Measurements from ENCODE around the gene NPLOC4. TPM values are rescaled to one million over a fixed set of nuclear protein-coding genes. Genes with fewer than 3 reads are reported as not detected.

Gene NPLOC4
- total and polyA plus RNA-seq, 2 donors (not counting 1 experiment from before 2014, with no cell fraction given) = 51.0 to 62.5 TPM

GRCh38 chr17:81539961-81540675 is 96.8 kb downstream of the NPLOC4 start:
- H3K27ac ChIP-seq (ENCODE audit: insufficient read depth, low read length) = no peak overlapping the region
- no peak overlapping the region for H2AFZ ChIP-seq (ENCODE audit: low read length)
- H3K4me1 ChIP-seq (ENCODE audit: control insufficient read depth, extremely low read depth, insufficient read depth, low read length) = no peaks in the 10 kb centered on the region
- H3K27me3 ChIP-seq (ENCODE audit: control insufficient read depth, insufficient read depth, low read length) = peaks cover 11% of the 10 kb centered on the region
- no peak overlapping the region for H3K4me2 ChIP-seq (ENCODE audit: extremely low read depth, insufficient read depth, low read length)
- no peak overlapping the region for H3K9ac ChIP-seq (ENCODE audit: insufficient read depth, low read length)
- H3K9me3 ChIP-seq (ENCODE audit: control insufficient read depth, insufficient read depth, low read depth, low read length) = no peaks in the 10 kb centered on the region
- H4K20me1 ChIP-seq (ENCODE audit: control insufficient read depth, extremely low read depth, insufficient read depth, low read length) = no peaks in the 10 kb centered on the region
- H3K36me3 ChIP-seq (ENCODE audit: control insufficient read depth, insufficient read depth, low read length) = peaks cover 22% of the 10 kb centered on the region
- H3K4me3 ChIP-seq (replicated peaks in 1 of 4; ENCODE audit: control extremely low read depth in 1 of 4, insufficient read depth in 1 of 4, low read depth in 3 of 4, low read length in 4 of 4) = no peak overlapping the region
- no peaks in the 10 kb centered on the region for H3K79me2 ChIP-seq (ENCODE audit: control insufficient read depth, insufficient read depth, low read length)
- TF ChIP-seq EZH2 (IDR thresholded peaks at IDR 0.05; ENCODE audit: low read length, missing control alignments) (no peak), CTCF (conservative IDR thresholded peaks at IDR 0.05 in 1 of 2, IDR thresholded peaks at IDR 0.05 in 1 of 2; ENCODE audit: low read depth in 1 of 2, low read length in 2 of 2) (no peak)
- no peak for DNase-seq (ENCODE audit: low read depth in 2 of 2)

- Histone ChIP-seq H3K9me3 (ENCODE audit: control insufficient read depth, insufficient read depth, low read depth, low read length) (no peaks in the 10 kb centered on the region), H3K79me2 (ENCODE audit: control insufficient read depth, insufficient read depth, low read length) (no peaks in the 10 kb centered on the region), H3K27me3 (ENCODE audit: control insufficient read depth, insufficient read depth, low read length) (peaks cover 11% of the 10 kb centered on the region), H3K36me3 (ENCODE audit: control insufficient read depth, insufficient read depth, low read length) (peaks cover 21% of the 10 kb centered on the region), H3K9ac (ENCODE audit: insufficient read depth, low read length) (no peak overlapping the region), H3K4me2 (ENCODE audit: extremely low read depth, insufficient read depth, low read length) (no peak overlapping the region), H3K4me3 (replicated peaks in 1 of 4; ENCODE audit: control extremely low read depth in 1 of 4, insufficient read depth in 1 of 4, low read depth in 3 of 4, low read length in 4 of 4) (no peak overlapping the region), H3K4me1 (ENCODE audit: control insufficient read depth, extremely low read depth, insufficient read depth, low read length) (no peaks in the 10 kb centered on the region), H3K27ac (ENCODE audit: insufficient read depth, low read length) (no peak overlapping the region), H2AFZ (ENCODE audit: low read length) (no peak overlapping the region), H4K20me1 (ENCODE audit: control insufficient read depth, extremely low read depth, insufficient read depth, low read length) (no peaks in the 10 kb centered on the region)
- TF ChIP-seq EZH2 (IDR thresholded peaks at IDR 0.05; ENCODE audit: low read length, missing control alignments) = no peak
- no peak for DNase-seq (ENCODE audit: low read depth in 2 of 2)
Observed at GRCh38 chr17:81539571-81539900, 97.4 kb downstream of the NPLOC4 start.

- Histone ChIP-seq H3K27me3 (ENCODE audit: control insufficient read depth, insufficient read depth, low read length) (peaks cover 11% of the 10 kb centered on the region), H3K4me1 (ENCODE audit: control insufficient read depth, extremely low read depth, insufficient read depth, low read length) (no peaks in the 10 kb centered on the region), H4K20me1 (ENCODE audit: control insufficient read depth, extremely low read depth, insufficient read depth, low read length) (no peaks in the 10 kb centered on the region), H3K9ac (ENCODE audit: insufficient read depth, low read length) (no peak overlapping the region), H2AFZ (ENCODE audit: low read length) (no peak overlapping the region), H3K27ac (ENCODE audit: insufficient read depth, low read length) (no peak overlapping the region), H3K36me3 (ENCODE audit: control insufficient read depth, insufficient read depth, low read length) (peaks cover 17% of the 10 kb centered on the region), H3K4me3 (replicated peaks in 1 of 4; ENCODE audit: control extremely low read depth in 1 of 4, insufficient read depth in 1 of 4, low read depth in 3 of 4, low read length in 4 of 4) (no peak overlapping the region), H3K79me2 (ENCODE audit: control insufficient read depth, insufficient read depth, low read length) (no peaks in the 10 kb centered on the region), H3K9me3 (ENCODE audit: control insufficient read depth, insufficient read depth, low read depth, low read length) (no peaks in the 10 kb centered on the region), H3K4me2 (ENCODE audit: extremely low read depth, insufficient read depth, low read length) (no peak overlapping the region)
- TF ChIP-seq EZH2 (IDR thresholded peaks at IDR 0.05; ENCODE audit: low read length, missing control alignments) (no peak), CTCF (conservative IDR thresholded peaks at IDR 0.05 in 1 of 2, IDR thresholded peaks at IDR 0.05 in 1 of 2; ENCODE audit: low read depth in 1 of 2, low read length in 2 of 2) (no peak)
- no peak for DNase-seq (ENCODE audit: low read depth in 2 of 2)
Observed at GRCh38 chr17:81538651-81539570, 98.0 kb downstream of the NPLOC4 start.

Measured in fibroblast of lung (primary cell).